Measurements from ENCODE around the gene PSMD3.

DNA sequence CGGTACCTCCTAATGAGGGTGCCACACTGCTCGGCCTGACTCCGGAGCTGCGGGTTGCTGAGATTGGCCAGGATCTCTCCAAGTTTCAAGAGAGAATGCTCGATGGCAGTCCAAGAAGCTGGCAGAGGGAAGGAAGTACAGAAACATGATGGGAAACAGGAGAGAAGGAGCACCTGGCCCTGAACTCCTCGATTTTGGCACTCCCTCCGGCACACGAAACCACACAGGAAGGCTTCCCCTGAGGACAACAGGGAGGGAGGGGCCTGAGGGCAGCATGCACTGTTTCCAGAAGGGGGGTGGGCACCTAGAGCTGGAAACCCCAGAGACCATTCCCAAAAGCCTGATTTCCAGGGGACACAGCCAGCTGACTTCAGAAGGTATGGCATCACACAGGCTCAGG, 52.7 kb downstream of the PSMD3 start:
- TF ChIP-seq, protein P1, sequence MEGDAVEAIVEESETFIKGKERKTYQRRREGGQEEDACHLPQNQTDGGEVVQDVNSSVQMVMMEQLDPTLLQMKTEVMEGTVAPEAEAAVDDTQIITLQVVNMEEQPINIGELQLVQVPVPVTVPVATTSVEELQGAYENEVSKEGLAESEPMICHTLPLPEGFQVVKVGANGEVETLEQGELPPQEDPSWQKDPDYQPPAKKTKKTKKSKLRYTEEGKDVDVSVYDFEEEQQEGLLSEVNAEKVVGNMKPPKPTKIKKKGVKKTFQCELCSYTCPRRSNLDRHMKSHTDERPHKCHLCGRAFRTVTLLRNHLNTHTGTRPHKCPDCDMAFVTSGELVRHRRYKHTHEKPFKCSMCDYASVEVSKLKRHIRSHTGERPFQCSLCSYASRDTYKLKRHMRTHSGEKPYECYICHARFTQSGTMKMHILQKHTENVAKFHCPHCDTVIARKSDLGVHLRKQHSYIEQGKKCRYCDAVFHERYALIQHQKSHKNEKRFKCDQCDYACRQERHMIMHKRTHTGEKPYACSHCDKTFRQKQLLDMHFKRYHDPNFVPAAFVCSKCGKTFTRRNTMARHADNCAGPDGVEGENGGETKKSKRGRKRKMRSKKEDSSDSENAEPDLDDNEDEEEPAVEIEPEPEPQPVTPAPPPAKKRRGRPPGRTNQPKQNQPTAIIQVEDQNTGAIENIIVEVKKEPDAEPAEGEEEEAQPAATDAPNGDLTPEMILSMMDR (IDR thresholded peaks at IDR 0.05; ENCODE audit: low read depth, low read length) = no peak
- TF ChIP-seq EZH2phosphoT487 (IDR thresholded peaks at IDR 0.05; ENCODE audit: low read depth) = no peak
